H1 (cell line): ENCODE measurements around the gene UXT. TPM values are rescaled to one million over a fixed set of nuclear protein-coding genes. Genes with fewer than 3 reads are reported as not detected.

Experiments
- CTCF ChIA-PET: fragments of 300-600 bp; sonication (Branson Sonifier 250); formaldehyde crosslinking; loops from one replicate; lab custom pipeline; 2021; ENCODE audit not compliant: partially characterized antibody; lab: Charles Lee
- POLR2A ChIA-PET: fragments of 300-600 bp; sonication (Branson Sonifier 250); formaldehyde crosslinking; loops from one replicate; lab custom pipeline; 2021; ENCODE audit warnings: inconsistent platforms; ENCODE audit not compliant: partially characterized antibody; lab: Charles Lee
- DNase-seq, 2 experiments: peaks; one replicate each; pipeline versions ENCODE4 v3.0.0 to v3.0.0-alpha.2; 2010 to 2022; ENCODE audit warnings: low spot score in 2 of 2, low read depth in 1 of 2, mixed read lengths in 1 of 2
- FAIRE-seq: peaks from 2 replicates; lab custom pipeline; 2011; peaks lifted over from hg19 to GRCh38; lab: Jason Lieb, UNC
- H2AFZ ChIP-seq: 2 replicates; pipeline ENCODE4 v1.8.1; 2012; ENCODE audit warnings: low read length, inconsistent platforms
- H2AK5ac ChIP-seq: 2 replicates; pipeline ENCODE4 v1.6.1; 2013; ENCODE audit warnings: low read depth, low read length
- H2BK120ac ChIP-seq: replicated peaks from 2 replicates; pipeline ENCODE3; 2013; ENCODE audit warnings: low read depth, low read length, inconsistent platforms
- H2BK12ac ChIP-seq: 2 replicates; pipeline ENCODE4 v1.6.1; 2013; ENCODE audit warnings: low read depth, low read length
- H2BK15ac ChIP-seq: 2 replicates; pipeline ENCODE4 v1.6.1; 2013; ENCODE audit warnings: low read length
- H2BK20ac ChIP-seq: 2 replicates; pipeline ENCODE4 v1.6.1; 2013; ENCODE audit warnings: low read length
- H2BK5ac ChIP-seq: 2 replicates; pipeline ENCODE4 v1.6.1; 2013; ENCODE audit warnings: low read depth, low read length
- H3K14ac ChIP-seq: 2 replicates; pipeline ENCODE4 v1.6.1; 2013; ENCODE audit warnings: inconsistent platforms; ENCODE audit not compliant: insufficient read length
- H3K18ac ChIP-seq: 2 replicates; pipeline ENCODE4 v1.6.1; 2013; ENCODE audit warnings: low read length; ENCODE audit errors: extremely low read depth
- H3K23ac ChIP-seq: 2 replicates; pipeline ENCODE4 v1.6.1; 2013; ENCODE audit warnings: inconsistent platforms; ENCODE audit not compliant: insufficient read length
- H3K23me2 ChIP-seq: 2 replicates; pipeline ENCODE4 v1.6.1; 2013; ENCODE audit warnings: low read depth, low read length
- H3K27ac ChIP-seq: 2 replicates; pipeline ENCODE4 v1.6.1; 2011; ENCODE audit warnings: low read depth, low read length, inconsistent platforms
- H3K27me3 ChIP-seq, 4 experiments: replicated peaks in 1 of 4; 1 replicate in 1 of 4; 2 replicates in 3 of 4; pipeline versions ENCODE4 v1.6.1 to v1.8.1; 2011 to 2013; ENCODE audit warnings: low read length in 3 of 4, mild to moderate bottlenecking in 3 of 4, inconsistent platforms in 2 of 4, mixed read lengths in 2 of 4, moderate library complexity in 1 of 4; ENCODE audit not compliant: control insufficient read depth in 3 of 4, insufficient read depth in 3 of 4; ENCODE audit errors: extremely low read depth in 1 of 4
- H3K36me3 ChIP-seq, 4 experiments: 2 replicates each; pipeline versions ENCODE4 v1.6.1 to v1.8.1; 2011 to 2013; ENCODE audit warnings: mild to moderate bottlenecking in 4 of 4, low read length in 3 of 4, moderate library complexity in 2 of 4, control low read depth in 1 of 4, inconsistent platforms in 1 of 4; ENCODE audit not compliant: insufficient read depth in 4 of 4, control insufficient read depth in 2 of 4
- H3K4ac ChIP-seq: replicated peaks from 2 replicates; pipeline ENCODE3; 2013; ENCODE audit warnings: low read length, low read depth, mixed read lengths, inconsistent platforms; ENCODE audit not compliant: insufficient read length
- H3K4me1 ChIP-seq, 4 experiments: replicated peaks in 1 of 4; 1 replicate in 1 of 4; 2 replicates in 3 of 4; pipeline versions ENCODE4 v1.6.1 to v1.8.1; 2011 to 2013; ENCODE audit warnings: low read length in 3 of 4, inconsistent platforms in 2 of 4, mixed read lengths in 1 of 4; ENCODE audit not compliant: insufficient read depth in 4 of 4, control insufficient read depth in 3 of 4
- H3K4me2 ChIP-seq, 2 experiments: 2 replicates each; pipeline versions ENCODE4 v1.6.1 to v1.8.1; 2011 to 2013; ENCODE audit warnings: low read depth in 2 of 2, low read length in 2 of 2, control low read depth in 1 of 2, inconsistent platforms in 1 of 2, mild to moderate bottlenecking in 1 of 2; ENCODE audit not compliant: insufficient read depth in 1 of 2
- H3K4me3 ChIP-seq, 4 experiments: fragments of 200-600, 300-600 bp in 1 of 4; sonication (generic), shearing (Covaris generic), sonication (Bioruptor Twin) in 1 of 4; 2 replicates each; pipeline versions ENCODE4 v1.5.1 to v1.8.1; 2011 to 2016; ENCODE audit warnings: low read length in 4 of 4, low read depth in 3 of 4, control low read depth in 2 of 4, inconsistent platforms in 2 of 4, mild to moderate bottlenecking in 2 of 4, mixed read lengths in 1 of 4, moderate library complexity in 1 of 4; ENCODE audit not compliant: insufficient read depth in 2 of 4; ENCODE audit errors: extremely low read depth in 1 of 4
- H3K56ac ChIP-seq: replicated peaks from 2 replicates; pipeline ENCODE3; 2013; ENCODE audit warnings: low read depth, mild to moderate bottlenecking, mixed read lengths, low read length, inconsistent platforms; ENCODE audit not compliant: insufficient read length
- H3K79me1 ChIP-seq: 2 replicates; pipeline ENCODE4 v1.6.1; 2013; ENCODE audit warnings: low read depth, low read length, control low read depth
- H3K79me2 ChIP-seq, 2 experiments: 2 replicates each; pipeline versions ENCODE4 v1.6.1 to v1.8.1; 2012 to 2013; ENCODE audit warnings: low read length in 2 of 2, mild to moderate bottlenecking in 2 of 2, inconsistent platforms in 1 of 2; ENCODE audit not compliant: insufficient read depth in 2 of 2, control insufficient read depth in 1 of 2
- H3K9ac ChIP-seq, 4 experiments: replicated peaks in 1 of 4; 1 replicate in 1 of 4; 2 replicates in 3 of 4; pipeline versions ENCODE4 v1.6.1 to v1.8.1; 2011 to 2013; ENCODE audit warnings: low read depth in 3 of 4, low read length in 3 of 4, control low read depth in 2 of 4, mild to moderate bottlenecking in 2 of 4, moderate library complexity in 2 of 4, inconsistent platforms in 1 of 4; ENCODE audit errors: extremely low read depth in 1 of 4
- H3K9me3 ChIP-seq, 2 experiments: 2 replicates each; pipeline versions ENCODE4 v1.6.1 to v1.8.1; 2012 to 2013; ENCODE audit warnings: mild to moderate bottlenecking in 2 of 2, moderate library complexity in 2 of 2, control low read depth in 1 of 2, inconsistent platforms in 1 of 2, low read depth in 1 of 2, low read length in 1 of 2, mixed read lengths in 1 of 2; ENCODE audit not compliant: insufficient read depth in 2 of 2
- H4K20me1 ChIP-seq, 2 experiments: replicated peaks in 1 of 2; 2 replicates each; pipeline versions ENCODE3 to v1.8.1; 2011 to 2013; ENCODE audit warnings: inconsistent platforms in 2 of 2, low read length in 2 of 2, mild to moderate bottlenecking in 1 of 2; ENCODE audit not compliant: insufficient read depth in 2 of 2, control insufficient read depth in 1 of 2
- H4K5ac ChIP-seq: 2 replicates; pipeline ENCODE4 v1.6.1; 2013; ENCODE audit warnings: low read length, low read depth, mixed read lengths, inconsistent platforms; ENCODE audit not compliant: insufficient read length
- H4K8ac ChIP-seq: 2 replicates; pipeline ENCODE4 v1.8.0; 2013; ENCODE audit warnings: mild to moderate bottlenecking, moderate library complexity, low read length, inconsistent platforms; ENCODE audit not compliant: insufficient read depth; ENCODE audit errors: extremely low read depth
- H4K91ac ChIP-seq: replicated peaks from 2 replicates; pipeline ENCODE3; 2013; ENCODE audit warnings: low read length, mixed read lengths, inconsistent platforms; ENCODE audit not compliant: insufficient read length
- BRCA1 ChIP-seq: IDR thresholded peaks from 2 replicates; pipeline ENCODE4 v1.6.1; 2012; ENCODE audit warnings: low read depth, low read length, improper control_type of control experiment
- EZH2 ChIP-seq: fragments of 200-600 bp; sonication (generic); IDR thresholded peaks from 2 replicates; pipeline ENCODE4 v1.7.1; 2012; ENCODE audit warnings: low read depth, mild to moderate bottlenecking, moderate library complexity, low read length, inconsistent platforms; ENCODE audit not compliant: severe bottlenecking
- HDAC6 ChIP-seq: IDR thresholded peaks from one replicate; pipeline ENCODE4 v1.7.1; 2012; ENCODE audit warnings: low read depth, mild to moderate bottlenecking, inconsistent platforms, low read length, moderate library complexity
- SP4 ChIP-seq: IDR thresholded peaks from 2 replicates; pipeline ENCODE4 v1.6.1; 2012; ENCODE audit warnings: low read length, inconsistent platforms
- YY1 ChIP-seq: IDR thresholded peaks from 2 replicates; pipeline ENCODE4 v1.6.1; 2011; ENCODE audit warnings: low read depth, mild to moderate bottlenecking, low read length
- WGBS, 2 experiments: shearing (Covaris generic) in 1 of 2; methylation state at CpG; one replicate each; pipeline versions ENCODE4 v1.1.6 to v1.1.7; 2013 to 2015; ENCODE audit warnings: low lambda C conversion rate in 2 of 2, mixed read lengths in 2 of 2, inconsistent platforms in 1 of 2, low coverage in 1 of 2, missing lambda C conversion rate in 1 of 2; ENCODE audit not compliant: insufficient replicate concordance in 2 of 2, insufficient coverage in 1 of 2, insufficient read length in 1 of 2; ENCODE audit errors: extremely low coverage in 1 of 2, missing lambda C conversion rate in 1 of 2; 5-methylcytosine and 5-hydroxymethylcytosine counted together
- polyA plus RNA-seq, 7 experiments: library from polyadenylated mRNA; depleted of rRNA in 3 of 7; stranded (reverse) in 5 of 7; unstranded in 2 of 7; fragments of >200 nt in 5 of 7; fragments of 200-250 nt in 2 of 7; gene quantifications; 1 replicate in 5 of 7; 2 replicates in 1 of 7; 4 replicates in 1 of 7; pipeline versions ENCODE4 v1.2.1 to v1.2.3, GENCODE V29; 2011 to 2013; ENCODE audit warnings: missing spikeins in 2 of 7, mixed read lengths in 2 of 7
- total RNA-seq: library from RNA; stranded (reverse); fragmentation: NEBNext Ultra II Directional; extraction: Animal tissue kit (Norgen Biotek cat#: 25700); gene quantifications from 2 replicates; pipeline ENCODE4 v1.2.1, GENCODE V29; 2021
- TF ChIP-seq, protein P1 (sequence below): IDR thresholded peaks from 2 replicates; pipeline ENCODE4 v1.6.1; 2012; ENCODE audit warnings: inconsistent platforms

UXT gene
- total and polyA plus RNA-seq, 2 of the 8 experiments (the other 6 are each of a cell fraction or from before 2014, with no cell fraction given), result 69.4 to 116 TPM

DNA sequence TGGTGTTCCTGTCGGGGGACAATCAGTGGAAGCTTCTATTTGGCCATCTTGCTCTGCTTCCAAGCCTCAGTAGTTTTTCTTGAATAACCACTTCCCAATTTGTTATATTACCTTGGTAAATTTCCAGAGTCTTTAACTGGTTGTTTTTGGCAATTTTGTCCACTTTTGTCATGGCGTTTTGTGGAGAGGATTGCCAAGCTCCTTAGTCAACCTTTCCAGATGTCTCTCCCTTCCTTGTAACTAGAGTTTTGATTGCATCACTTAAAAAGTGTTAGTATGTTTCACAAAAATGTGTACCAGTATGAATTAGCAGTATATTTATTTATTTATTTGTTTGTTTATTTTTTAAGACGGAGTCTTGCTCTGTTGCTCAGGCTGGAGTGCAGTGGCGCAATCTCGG, 15.8 kb upstream of the UXT start:
- no peak overlapping the region for H2BK12ac ChIP-seq
- no peak overlapping the region for H3K4me2 ChIP-seq
- POLR2A ChIA-PET, result no interaction called here
- H4K20me1 ChIP-seq, result no peaks in the 10 kb centered on the region
- no peak overlapping the region for H2BK15ac ChIP-seq
- H4K5ac ChIP-seq, result no peak overlapping the region
- H2AFZ ChIP-seq, result no peak overlapping the region
- H3K4me3 ChIP-seq, result no peak overlapping the region
- no peak overlapping the region for H2AK5ac ChIP-seq
- H3K79me1 ChIP-seq, result no peaks in the 10 kb centered on the region
- H3K9me3 ChIP-seq, result no peaks in the 10 kb centered on the region
- DNase-seq (no peak), FAIRE-seq (no peak)
- H4K8ac ChIP-seq, result no peak overlapping the region
- H2BK20ac ChIP-seq, result no peak overlapping the region
- H3K56ac ChIP-seq, result no peak overlapping the region
- no peak overlapping the region for H3K18ac ChIP-seq
- H2BK5ac ChIP-seq, result no peak overlapping the region
- no peak overlapping the region for H3K23ac ChIP-seq
- H3K27ac ChIP-seq, result no peak overlapping the region
- no peaks in the 10 kb centered on the region for H3K79me2 ChIP-seq
- H3K27me3 ChIP-seq, result no peaks in the 10 kb centered on the region
- H3K4ac ChIP-seq, result no peak overlapping the region
- H3K4me1 ChIP-seq, result no peaks in the 10 kb centered on the region
- no peaks in the 10 kb centered on the region for H3K23me2 ChIP-seq
- H3K36me3 ChIP-seq, result no peaks in the 10 kb centered on the region
- H3K14ac ChIP-seq, result no peak overlapping the region
- WGBS, 2 experiments, result 87% methylated on average over 4 of the region's 5 CpGs; no CpG with 5 or more reads in 1 of the 2 experiments
- H4K91ac ChIP-seq, result no peak overlapping the region
- CTCF ChIA-PET, result no interaction called here
- no peak overlapping the region for H3K9ac ChIP-seq
- no peak overlapping the region for H2BK120ac ChIP-seq
- TF ChIP-seq BRCA1 (no peak), EZH2 (no peak), YY1 (no peak), HDAC6 (no peak), SP4 (no peak)
- TF ChIP-seq, protein P1, sequence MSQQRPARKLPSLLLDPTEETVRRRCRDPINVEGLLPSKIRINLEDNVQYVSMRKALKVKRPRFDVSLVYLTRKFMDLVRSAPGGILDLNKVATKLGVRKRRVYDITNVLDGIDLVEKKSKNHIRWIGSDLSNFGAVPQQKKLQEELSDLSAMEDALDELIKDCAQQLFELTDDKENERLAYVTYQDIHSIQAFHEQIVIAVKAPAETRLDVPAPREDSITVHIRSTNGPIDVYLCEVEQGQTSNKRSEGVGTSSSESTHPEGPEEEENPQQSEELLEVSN, result no peak
